Adipose tissue (tissue), 3 donors: Measurements from ENCODE around the gene ALKBH6. TPM values are rescaled to one million over a fixed set of nuclear protein-coding genes. Genes with fewer than 3 reads are reported as not detected.

Source experiments
- H3K27ac ChIP-seq: one replicate; pipeline ENCODE4 v1.5.1; 2013; ENCODE audit warnings: low read depth, low read length
- whole genome bisulfite sequencing, 3 donors: extraction: QIAGEN DNeasy Blood & Tissue Kit; methylation state at CpG; one replicate each; pipeline ENCODE4 v1.1.7; 2013; 5-methylcytosine and 5-hydroxymethylcytosine counted together
- polyA plus RNA-seq, 3 donors: library from polyadenylated mRNA; stranded (reverse); fragments of 200-250 nt; gene quantifications; one replicate each; pipeline ENCODE4 v1.2.3, GENCODE V29; 2013
- donor health status: healthy with polysubstance abuse.
- donor health status: Bipolar disorder and iron deficiency.
- donor health status: healthy.

The ALKBH6 gene
- polyA plus RNA-seq, 3 donors, result 7.9 to 17.1 (median 9.8) TPM

GRCh38 chr19:36032251-36033104 is 18.5 kb upstream of the ALKBH6 start, which contains the start of gene CLIP3:
Gene CLIP3 (minus strand): TSS chr19:36032873. CDS start chr19:36032357, 516 bp downstream.
- no peak within 1 kb of the TSS for H3K27ac ChIP-seq
- WGBS, 3 donors, result 3 to 4% (median 3%) methylated on average over 38 to 51 of the region's 51 CpGs

- H3K27ac ChIP-seq, result no peak overlapping the region
- 66 to 85% (median 81%) methylated on average over 6 of the region's 6 CpGs for WGBS, 3 donors
Measured at GRCh38 chr19:36031308-36031707, 17.3 kb upstream of the ALKBH6 start.

GRCh38 chr19:36030264-36031148 is 16.5 kb upstream of the ALKBH6 start:
- H3K27ac ChIP-seq, result no peak overlapping the region
- WGBS, 3 donors, result 82 to 85% (median 85%) methylated on average over 8 of the region's 8 CpGs

- WGBS, 3 donors, result 78 to 83% (median 82%) methylated on average over 10 of the region's 10 CpGs
- H3K27ac ChIP-seq, result no peak overlapping the region
Measured at GRCh38 chr19:36028313-36029041, 14.5 kb upstream of the ALKBH6 start.

- WGBS, 3 donors, result 92 to 98% (median 96%) methylated on average over 6 of the region's 6 CpGs
Measured at GRCh38 chr19:36027696-36028095, 13.7 kb upstream of the ALKBH6 start.

GRCh38 chr19:36026091-36026876 is 12.3 kb upstream of the ALKBH6 start:
- H3K27ac ChIP-seq, result no peak overlapping the region
- 92 to 94% (median 94%) methylated on average over 46 to 49 of the region's 49 CpGs for WGBS, 3 donors

More at GRCh38 chr19:36027696-36028095, 13.7 kb upstream of the ALKBH6 start:
- no peak overlapping the region for H3K27ac ChIP-seq

GRCh38 chr19:36025541-36025940 is 11.5 kb upstream of the ALKBH6 start:
- no peak overlapping the region for H3K27ac ChIP-seq
- WGBS, 3 donors, result 88% methylated on average over 1 of the region's 1 CpG

GRCh38 chr19:36023432-36023831 is 9.4 kb upstream of the ALKBH6 start:
- 92 to 94% (median 93%) methylated on average over 5 of the region's 5 CpGs for WGBS, 3 donors

GRCh38 chr19:36019061-36019670 is 5.2 kb upstream of the ALKBH6 start:
- WGBS, 3 donors, result 91 to 92% (median 91%) methylated on average over 22 of the region's 22 CpGs
- H3K27ac ChIP-seq, result no peak overlapping the region

More at GRCh38 chr19:36023432-36023831, 9.4 kb upstream of the ALKBH6 start:
- H3K27ac ChIP-seq, result no peak overlapping the region

- no peak overlapping the region for H3K27ac ChIP-seq
- 31 to 33% (median 32%) methylated on average over 15 of the region's 15 CpGs for WGBS, 3 donors
Measured at GRCh38 chr19:36013280-36014011, 567 bp downstream of the ALKBH6 start.

- WGBS, 3 donors, result 94 to 98% (median 95%) methylated on average over 8 to 11 of the region's 11 CpGs
- H3K27ac ChIP-seq, result no peak overlapping the region
Measured at GRCh38 chr19:36010402-36010801, 3.6 kb downstream of the ALKBH6 start.

GRCh38 chr19:36009633-36010379 is 4.2 kb downstream of the ALKBH6 start:
- 50 to 58% (median 57%) methylated on average over 15 of the region's 15 CpGs for WGBS, 3 donors
- no peak overlapping the region for H3K27ac ChIP-seq

GRCh38 chr19:36009220-36009619 is 4.8 kb downstream of the ALKBH6 start:
- WGBS, 3 donors, result 1% methylated on average over 48 to 50 of the region's 50 CpGs
- no peak overlapping the region for H3K27ac ChIP-seq

GRCh38 chr19:36008336-36008978 is 5.6 kb downstream of the ALKBH6 start, which contains the start of gene SYNE4:
Gene SYNE4 (minus strand): TSS chr19:36008813. CDS start chr19:36008681, 132 bp downstream.
- H3K27ac ChIP-seq, result no peak within 1 kb of the TSS
- WGBS, 3 donors, result 25 to 67% (median 60%) methylated on average over 19 of the region's 19 CpGs

GRCh38 chr19:36006955-36007354 is 7.1 kb downstream of the ALKBH6 start:
- WGBS, 3 donors, result 60 to 88% (median 86%) methylated on average over 3 to 5 of the region's 5 CpGs
- no peak overlapping the region for H3K27ac ChIP-seq
